Esophagus muscularis mucosa (tissue), 3 donors: Measurements from ENCODE around the gene THTPA.

Source experiments
- POLR2A ChIP-seq: fragments of 450-650 bp; IDR thresholded peaks from one replicate; pipeline ENCODE4 v1.6.1; 2017; ENCODE audit warnings: antibody characterized with exemption, moderate library complexity, mild to moderate bottlenecking, low read depth
- POLR2AphosphoS5 ChIP-seq, 2 donors: sonication (generic); formaldehyde crosslinking; IDR thresholded peaks; one replicate each; pipeline ENCODE4 v1.6.1; 2017; ENCODE audit warnings: antibody characterized with exemption in 2 of 2
- TF ChIP-seq, protein P1 (sequence below), 3 experiments: fragments of 200-600 bp in 2 of 3; fragments of 450-650 bp in 1 of 3; sonication (generic) in 2 of 3; IDR thresholded peaks; one replicate each; pipeline ENCODE4 v1.5.1; 2017 to 2019; ENCODE audit warnings: antibody characterized with exemption in 3 of 3, mild to moderate bottlenecking in 2 of 3, moderate library complexity in 1 of 3

DNA sequence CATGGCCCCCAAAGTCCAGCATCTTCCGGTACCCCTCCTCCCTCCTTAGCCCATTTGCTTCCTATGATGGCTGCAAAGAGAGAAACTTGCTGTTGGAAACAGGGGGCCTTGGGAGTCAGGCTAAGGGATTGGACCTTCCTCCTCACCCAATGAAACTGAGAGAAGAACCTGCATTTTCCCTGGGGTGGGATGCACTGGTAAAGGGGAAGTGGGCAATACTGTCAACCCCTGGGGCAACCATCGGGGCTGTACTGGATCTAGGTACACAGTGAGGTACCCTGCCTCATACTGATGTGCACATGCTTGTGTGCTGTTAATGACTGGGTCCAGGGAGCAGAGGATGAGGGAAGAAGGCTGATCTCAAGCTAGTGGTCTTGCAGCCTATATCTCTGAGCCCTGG, 33.5 kb downstream of the THTPA start:
- TF ChIP-seq, protein P1, sequence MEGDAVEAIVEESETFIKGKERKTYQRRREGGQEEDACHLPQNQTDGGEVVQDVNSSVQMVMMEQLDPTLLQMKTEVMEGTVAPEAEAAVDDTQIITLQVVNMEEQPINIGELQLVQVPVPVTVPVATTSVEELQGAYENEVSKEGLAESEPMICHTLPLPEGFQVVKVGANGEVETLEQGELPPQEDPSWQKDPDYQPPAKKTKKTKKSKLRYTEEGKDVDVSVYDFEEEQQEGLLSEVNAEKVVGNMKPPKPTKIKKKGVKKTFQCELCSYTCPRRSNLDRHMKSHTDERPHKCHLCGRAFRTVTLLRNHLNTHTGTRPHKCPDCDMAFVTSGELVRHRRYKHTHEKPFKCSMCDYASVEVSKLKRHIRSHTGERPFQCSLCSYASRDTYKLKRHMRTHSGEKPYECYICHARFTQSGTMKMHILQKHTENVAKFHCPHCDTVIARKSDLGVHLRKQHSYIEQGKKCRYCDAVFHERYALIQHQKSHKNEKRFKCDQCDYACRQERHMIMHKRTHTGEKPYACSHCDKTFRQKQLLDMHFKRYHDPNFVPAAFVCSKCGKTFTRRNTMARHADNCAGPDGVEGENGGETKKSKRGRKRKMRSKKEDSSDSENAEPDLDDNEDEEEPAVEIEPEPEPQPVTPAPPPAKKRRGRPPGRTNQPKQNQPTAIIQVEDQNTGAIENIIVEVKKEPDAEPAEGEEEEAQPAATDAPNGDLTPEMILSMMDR (IDR thresholded peaks at IDR 0.05): no peak
- TF ChIP-seq POLR2AphosphoS5 (IDR thresholded peaks at IDR 0.05) (no peak), POLR2A (no peak)
